Trophoblast cell (in vitro differentiated cells and primary cell): ENCODE results near the gene CSNK2A2.

Source experiments
- DNase-seq, 2 donors: peaks; one replicate each; pipeline ENCODE4 v3.0.0-alpha.2; 2016
- H2AFZ ChIP-seq: 2 replicates; pipeline ENCODE4 v1.6.1; 2013; ENCODE audit warnings: low read length, moderate library complexity, mild to moderate bottlenecking; ENCODE audit not compliant: insufficient read depth, poor library complexity
- H2AK5ac ChIP-seq: 2 replicates; pipeline ENCODE4 v1.6.1; 2013; ENCODE audit warnings: mild to moderate bottlenecking, low read length
- H2BK120ac ChIP-seq: 2 replicates; pipeline ENCODE4 v1.6.1; 2013; ENCODE audit warnings: low read length, mild to moderate bottlenecking, moderate library complexity; ENCODE audit not compliant: insufficient read depth, poor library complexity
- H2BK12ac ChIP-seq: 2 replicates; pipeline ENCODE4 v1.6.1; 2013; ENCODE audit warnings: mild to moderate bottlenecking, low read length, moderate library complexity
- H2BK5ac ChIP-seq: 2 replicates; pipeline ENCODE4 v1.6.1; 2013; ENCODE audit warnings: low read length, low read depth, moderate library complexity, mild to moderate bottlenecking; ENCODE audit not compliant: poor library complexity
- H3K14ac ChIP-seq: 2 replicates; pipeline ENCODE4 v1.6.1; 2013; ENCODE audit warnings: mild to moderate bottlenecking, low read length
- H3K18ac ChIP-seq: 2 replicates; pipeline ENCODE4 v1.6.1; 2013; ENCODE audit warnings: mild to moderate bottlenecking, low read length
- H3K23ac ChIP-seq: 2 replicates; pipeline ENCODE4 v1.6.1; 2013; ENCODE audit warnings: low read length
- H3K27ac ChIP-seq: 2 replicates; pipeline ENCODE4 v1.5.1; 2013; ENCODE audit warnings: low read depth, mild to moderate bottlenecking, inconsistent platforms, low read length, moderate library complexity
- H3K27me3 ChIP-seq: 2 replicates; pipeline ENCODE4 v1.6.1; 2013; ENCODE audit warnings: inconsistent platforms, mild to moderate bottlenecking, low read length, moderate library complexity; ENCODE audit not compliant: insufficient read depth
- H3K36me3 ChIP-seq, 2 experiments: 1 replicate in 1 of 2; 2 replicates in 1 of 2; pipeline ENCODE4 v1.6.1; 2013; ENCODE audit warnings: low read length in 2 of 2, mild to moderate bottlenecking in 2 of 2, moderate library complexity in 1 of 2; ENCODE audit not compliant: insufficient read depth in 2 of 2, control insufficient read depth in 1 of 2
- H3K4ac ChIP-seq: 2 replicates; pipeline ENCODE4 v1.6.1; 2013; ENCODE audit warnings: low read depth, mild to moderate bottlenecking, low read length, moderate library complexity
- H3K4me1 ChIP-seq, 2 experiments: 1 replicate in 1 of 2; 2 replicates in 1 of 2; pipeline ENCODE4 v1.6.1; 2013; ENCODE audit warnings: low read length in 2 of 2, mild to moderate bottlenecking in 2 of 2, moderate library complexity in 1 of 2; ENCODE audit not compliant: insufficient read depth in 2 of 2, control insufficient read depth in 1 of 2
- H3K4me2 ChIP-seq: 2 replicates; pipeline ENCODE4 v1.6.1; 2013; ENCODE audit warnings: inconsistent platforms, mild to moderate bottlenecking, low read length, moderate library complexity
- H3K4me3 ChIP-seq: 2 replicates; pipeline ENCODE4 v1.5.1; 2013; ENCODE audit warnings: mild to moderate bottlenecking, low read depth, low read length, inconsistent platforms
- H3K79me1 ChIP-seq: one replicate; pipeline ENCODE4 v1.6.1; 2013; ENCODE audit warnings: low read length
- H3K79me2 ChIP-seq: 2 replicates; pipeline ENCODE4 v1.6.1; 2013; ENCODE audit warnings: low read length, mild to moderate bottlenecking; ENCODE audit not compliant: control insufficient read depth, insufficient read depth, poor library complexity
- H3K9ac ChIP-seq: 2 replicates; pipeline ENCODE4 v1.6.1; 2013; ENCODE audit warnings: mild to moderate bottlenecking, low read length
- H3K9me3 ChIP-seq: 2 replicates; pipeline ENCODE4 v1.6.1; 2013; ENCODE audit warnings: low read depth, mild to moderate bottlenecking, control low read depth, inconsistent platforms, low read length; ENCODE audit not compliant: insufficient read depth
- H4K12ac ChIP-seq: 2 replicates; pipeline ENCODE4 v1.6.1; 2013; ENCODE audit warnings: low read depth, mild to moderate bottlenecking, low read length, moderate library complexity
- H4K8ac ChIP-seq: 2 replicates; pipeline ENCODE4 v1.6.1; 2013; ENCODE audit warnings: low read depth, mild to moderate bottlenecking, low read length, moderate library complexity
- H4K91ac ChIP-seq: one replicate; pipeline ENCODE4 v1.6.1; 2013; ENCODE audit warnings: low read depth, mild to moderate bottlenecking, low read length, moderate library complexity
- WGBS: extraction: QIAGEN DNeasy Blood & Tissue Kit; methylation state at CpG from one replicate; pipeline ENCODE4 v1.1.7; 2013; ENCODE audit warnings: missing lambda C conversion rate; ENCODE audit not compliant: insufficient read length, insufficient coverage; ENCODE audit errors: extremely low coverage; 5-methylcytosine and 5-hydroxymethylcytosine counted together

The CSNK2A2 gene

DNA sequence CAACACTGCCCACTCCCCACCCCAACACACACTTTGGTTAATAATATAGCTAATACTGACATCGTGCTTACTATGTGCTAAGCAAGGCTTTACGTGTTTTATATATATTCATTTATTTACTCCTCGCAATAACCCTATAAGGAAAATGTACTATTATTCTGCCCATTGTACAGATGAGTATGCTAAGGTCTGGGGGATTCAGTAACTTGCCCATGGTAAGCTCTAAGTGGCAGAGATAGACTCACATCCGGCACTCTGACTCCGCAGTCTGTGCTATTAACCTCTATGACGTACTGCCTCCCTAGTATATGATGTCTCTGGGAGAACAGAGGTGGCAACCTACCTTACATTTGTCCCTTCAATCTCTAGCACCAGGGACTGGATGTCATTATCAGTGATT is 81.4 kb downstream of the CSNK2A2 start:
- H3K27me3 ChIP-seq, result no peaks in the 10 kb centered on the region
- H3K9ac ChIP-seq, result no peak overlapping the region
- H4K12ac ChIP-seq, result no peak overlapping the region
- no peak overlapping the region for H4K91ac ChIP-seq
- no peak for DNase-seq
- no peak overlapping the region for H3K14ac ChIP-seq
- no peak overlapping the region for H3K4me2 ChIP-seq
- H3K18ac ChIP-seq, result no peak overlapping the region
- H2BK120ac ChIP-seq, result no peak overlapping the region
- peaks cover 1% of the 10 kb centered on the region for H3K79me2 ChIP-seq
- H4K8ac ChIP-seq, result no peak overlapping the region
- no CpG with 5 or more reads among the region's 6 CpGs for WGBS
- H3K4ac ChIP-seq, result no peak overlapping the region
- H2BK5ac ChIP-seq, result no peak overlapping the region
- H3K79me1 ChIP-seq, result peaks cover 1% of the 10 kb centered on the region
- H3K36me3 ChIP-seq, result peaks cover 18 to 26% of the 10 kb centered on the region in 2 experiments
- no peaks in the 10 kb centered on the region for H3K9me3 ChIP-seq
- H3K23ac ChIP-seq, result no peak overlapping the region
- peaks cover 0 to 4% of the 10 kb centered on the region in 2 experiments for H3K4me1 ChIP-seq
- no peak overlapping the region for H3K27ac ChIP-seq
- H2BK12ac ChIP-seq, result no peak overlapping the region
- no peak overlapping the region for H2AFZ ChIP-seq
- H2AK5ac ChIP-seq, result no peak overlapping the region
- no peak overlapping the region for H3K4me3 ChIP-seq

DNA sequence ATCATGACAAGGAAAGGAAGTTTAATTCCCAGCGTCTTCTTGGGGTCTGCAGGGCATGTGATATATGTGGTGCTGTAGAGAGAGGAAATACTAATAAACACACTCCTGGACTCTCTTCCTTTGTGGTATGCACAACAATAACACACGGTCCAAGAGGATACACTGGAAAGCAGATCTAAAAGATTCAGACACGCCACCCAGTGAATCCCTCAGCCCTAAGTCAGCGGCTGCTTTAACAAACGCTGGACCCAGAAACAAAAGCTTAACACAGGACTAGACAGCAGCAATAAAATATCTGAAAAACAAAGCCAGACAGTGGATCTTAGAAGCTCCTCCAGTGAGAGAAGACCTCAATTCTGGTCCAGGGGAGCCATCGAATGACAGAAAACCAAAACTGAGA is 81.8 kb downstream of the CSNK2A2 start:
- H3K14ac ChIP-seq, result no peak overlapping the region
- no peak overlapping the region for H2AFZ ChIP-seq
- no peak overlapping the region for H4K8ac ChIP-seq
- no peak overlapping the region for H3K27ac ChIP-seq
- H3K4me1 ChIP-seq, result peaks cover 3 to 8% of the 10 kb centered on the region in 2 experiments
- H3K36me3 ChIP-seq, result peaks cover 18 to 26% of the 10 kb centered on the region in 2 experiments
- no peak overlapping the region for H2BK120ac ChIP-seq
- H3K4ac ChIP-seq, result no peak overlapping the region
- peaks cover 1% of the 10 kb centered on the region for H3K79me1 ChIP-seq
- no peak overlapping the region for H4K91ac ChIP-seq
- H3K18ac ChIP-seq, result no peak overlapping the region
- no CpG with 5 or more reads among the region's 6 CpGs for WGBS
- H3K9me3 ChIP-seq, result no peaks in the 10 kb centered on the region
- H2BK12ac ChIP-seq, result no peak overlapping the region
- no peaks in the 10 kb centered on the region for H3K27me3 ChIP-seq
- no peak overlapping the region for H2AK5ac ChIP-seq
- no peak overlapping the region for H3K4me2 ChIP-seq
- H4K12ac ChIP-seq, result no peak overlapping the region
- no peak overlapping the region for H3K23ac ChIP-seq
- H3K4me3 ChIP-seq, result no peak overlapping the region
- no peaks in the 10 kb centered on the region for H3K79me2 ChIP-seq
- no peak overlapping the region for H2BK5ac ChIP-seq
- no peak overlapping the region for H3K9ac ChIP-seq
- DNase-seq, result no peak

DNA sequence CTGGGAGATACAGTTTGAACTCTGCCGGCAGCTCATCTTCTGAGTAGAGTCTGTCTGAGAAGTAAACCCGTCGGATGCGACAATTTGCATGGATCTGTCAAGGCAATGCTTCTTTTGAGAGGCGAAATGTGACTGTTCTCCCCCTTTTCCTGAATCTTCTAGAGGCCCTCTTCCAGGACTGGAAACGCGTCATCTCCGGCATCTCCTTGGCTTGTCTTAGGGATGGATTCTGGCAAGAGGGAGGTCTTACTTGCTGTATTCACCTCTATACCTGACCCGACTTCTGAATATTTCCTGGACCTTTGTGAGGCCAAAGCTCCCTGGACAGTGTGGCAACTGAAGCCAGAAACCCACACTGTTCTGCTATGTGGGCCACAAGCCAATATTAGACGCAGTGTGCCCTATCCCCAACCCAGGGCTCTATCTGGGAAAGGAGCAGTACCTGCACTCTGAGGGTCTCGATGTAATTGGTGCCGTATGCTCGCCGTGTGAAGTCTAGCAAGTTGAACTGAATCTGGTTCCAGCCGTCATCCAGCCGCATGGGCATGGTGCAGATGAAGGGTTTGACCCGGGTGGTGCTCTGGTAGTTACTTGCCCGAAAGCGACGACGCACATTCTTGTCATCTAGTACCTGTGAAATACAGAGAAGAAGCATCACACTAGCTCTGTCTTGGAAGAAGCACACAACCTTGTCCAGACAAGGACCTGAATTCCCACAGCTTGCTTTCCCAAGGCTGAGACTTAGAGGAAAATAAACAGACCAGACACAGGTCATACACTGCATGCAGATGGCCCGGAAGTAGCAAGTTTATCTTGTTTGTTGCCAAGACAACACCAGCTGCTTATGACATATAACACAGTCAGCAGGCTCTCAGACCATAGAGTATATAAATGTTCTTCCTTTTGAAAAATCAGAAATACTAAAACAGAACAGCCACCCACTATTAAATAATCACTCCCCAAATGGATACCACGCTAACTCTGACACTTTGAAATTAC is 82.8 kb downstream of the CSNK2A2 start:
- no peak overlapping the region for H4K12ac ChIP-seq
- no peak overlapping the region for H3K4ac ChIP-seq
- peaks cover 12 to 17% of the 10 kb centered on the region in 2 experiments for H3K4me1 ChIP-seq
- no peak overlapping the region for H2BK12ac ChIP-seq
- no peak overlapping the region for H4K91ac ChIP-seq
- H2BK5ac ChIP-seq, result no peak overlapping the region
- H3K4me2 ChIP-seq, result no peak overlapping the region
- no peak overlapping the region for H4K8ac ChIP-seq
- H2AK5ac ChIP-seq, result no peak overlapping the region
- H3K27me3 ChIP-seq, result no peaks in the 10 kb centered on the region
- no peaks in the 10 kb centered on the region for H3K79me2 ChIP-seq
- no peak overlapping the region for H3K27ac ChIP-seq
- H3K79me1 ChIP-seq, result peaks cover 1% of the 10 kb centered on the region
- peaks cover 18 to 26% of the 10 kb centered on the region in 2 experiments for H3K36me3 ChIP-seq
- DNase-seq, result no peak
- H3K14ac ChIP-seq, result no peak overlapping the region
- WGBS, result no CpG with 5 or more reads among the region's 23 CpGs
- no peak overlapping the region for H2BK120ac ChIP-seq
- H3K18ac ChIP-seq, result no peak overlapping the region
- no peak overlapping the region for H3K4me3 ChIP-seq
- H2AFZ ChIP-seq, result no peak overlapping the region
- no peak overlapping the region for H3K9ac ChIP-seq
- no peaks in the 10 kb centered on the region for H3K9me3 ChIP-seq
- H3K23ac ChIP-seq, result no peak overlapping the region

DNA sequence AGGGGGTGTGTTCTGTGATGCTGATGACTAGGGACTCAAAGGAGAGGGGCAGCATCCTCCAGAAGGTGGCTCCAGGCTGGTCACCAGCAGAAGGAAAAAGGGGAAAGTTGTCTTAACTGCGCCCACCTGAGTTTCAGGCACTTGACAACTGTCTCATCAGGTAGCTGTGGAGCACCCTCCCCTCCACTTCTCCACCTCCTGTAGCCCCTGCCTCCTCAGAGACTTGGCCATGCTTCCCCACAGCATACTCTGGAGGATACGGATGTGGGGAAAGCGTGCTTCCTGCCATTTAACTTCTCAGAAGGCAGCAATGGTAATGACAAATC is 86.6 kb downstream of the CSNK2A2 start:
- no peak overlapping the region for H3K4me3 ChIP-seq
- no peaks in the 10 kb centered on the region for H3K79me1 ChIP-seq
- no CpG with 5 or more reads among the region's 3 CpGs for WGBS
- no peak overlapping the region for H4K91ac ChIP-seq
- H3K9ac ChIP-seq, result no peak overlapping the region
- no peak overlapping the region for H2BK12ac ChIP-seq
- no peak overlapping the region for H3K18ac ChIP-seq
- no peak overlapping the region for H3K4ac ChIP-seq
- H3K4me1 ChIP-seq, result peaks cover 13% of the 10 kb centered on the region in 2 experiments
- no peak overlapping the region for H3K4me2 ChIP-seq
- no peak overlapping the region for H2BK120ac ChIP-seq
- no peak overlapping the region for H3K27ac ChIP-seq
- H2AFZ ChIP-seq, result no peak overlapping the region
- no peak overlapping the region for H4K8ac ChIP-seq
- no peak overlapping the region for H2AK5ac ChIP-seq
- no peaks in the 10 kb centered on the region for H3K79me2 ChIP-seq
- DNase-seq, result no peak
- H3K27me3 ChIP-seq, result no peaks in the 10 kb centered on the region
- H3K14ac ChIP-seq, result no peak overlapping the region
- no peak overlapping the region for H3K23ac ChIP-seq
- no peaks in the 10 kb centered on the region for H3K9me3 ChIP-seq
- no peak overlapping the region for H4K12ac ChIP-seq
- H2BK5ac ChIP-seq, result no peak overlapping the region
- H3K36me3 ChIP-seq, result peaks cover 17 to 22% of the 10 kb centered on the region in 2 experiments
